ENCODE data around the gene CYP2A6.
A peak's percentile ranks its signal among the peaks of the same experiment; 100 is the strongest.

CYP2A6 gene

GRCh38 chr19:40800339-40800996 lies 49.8 kb downstream of the CYP2A6 start:
- DNase-seq = no peak

- no peak for DNase-seq
Observed at GRCh38 chr19:40799558-40800338, 50.5 kb downstream of the CYP2A6 start.

DNA sequence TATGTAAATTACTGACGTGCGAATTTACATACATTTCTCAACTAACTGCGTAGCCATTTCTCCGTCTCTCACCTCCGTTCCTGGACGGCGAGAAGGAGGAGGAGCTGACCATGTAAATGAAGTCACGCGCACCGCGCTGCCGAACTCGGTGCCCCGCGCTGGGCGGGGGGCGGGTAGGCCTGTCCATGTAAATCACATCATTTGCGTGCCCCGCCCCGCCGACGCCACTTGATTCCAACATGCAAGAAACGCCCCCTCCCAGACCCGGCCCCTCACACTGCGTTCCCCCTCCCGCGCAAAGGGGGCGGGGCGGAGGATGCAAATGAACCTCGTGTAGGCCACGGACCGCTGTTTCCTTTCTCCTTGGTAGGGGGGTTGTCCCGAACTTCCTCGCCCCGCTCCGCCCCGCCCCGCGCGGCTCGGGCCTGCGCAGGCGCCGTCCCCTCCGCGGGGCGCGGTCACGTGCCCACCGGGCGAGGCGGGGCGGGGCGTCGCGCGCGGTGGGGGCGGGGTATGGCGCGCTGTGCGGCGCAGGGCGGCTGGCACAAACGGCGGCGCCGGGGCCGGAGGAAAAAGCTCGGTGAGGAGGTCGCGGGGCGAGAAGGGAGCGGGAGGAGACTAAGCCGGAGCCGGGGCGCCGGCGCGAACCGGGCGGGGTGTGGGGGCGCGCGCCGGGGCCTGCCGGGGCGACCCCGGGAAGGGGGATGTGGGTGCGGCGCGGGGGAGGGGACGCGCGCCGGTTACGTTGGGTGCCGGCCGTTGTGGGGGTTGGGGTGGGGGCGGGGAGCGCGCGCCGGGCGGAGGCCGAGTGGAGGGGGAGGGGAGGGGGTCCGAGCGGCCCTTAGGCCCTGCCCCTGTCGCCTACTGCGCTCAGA lies 51.3 kb downstream of the CYP2A6 start, which contains the start of gene EGLN2:
TSS of gene EGLN2 (plus strand) at position 509 of the 875 bp plus-strand sequence. CDS start 1,382 bp downstream, outside the sequence.
- DNase-seq = peak; percentile 100

- peak; percentile 66 for DNase-seq
Observed at GRCh38 chr19:40797963-40798682, 52.1 kb downstream of the CYP2A6 start.

GRCh38 chr19:40797166-40797962 lies 52.9 kb downstream of the CYP2A6 start:
- no peak for DNase-seq
